Measurements from ENCODE around the gene PWWP2B. TPM values are rescaled to one million over a fixed set of nuclear protein-coding genes. Genes with fewer than 3 reads are reported as not detected.

Gene PWWP2B
- total and polyA plus RNA-seq, 10 donors, result 22.5 to 50.0 (median 28.0) TPM

GRCh38 chr10:132454296-132455198 lies 57.5 kb downstream of the PWWP2B start:
- Histone ChIP-seq H3K27ac (no peak overlapping the region), H3K4me3 (no peak overlapping the region), H3K27me3 (replicated peaks in 1 of 7) (peaks cover 0 to 10% (median 0%) of the 10 kb centered on the region in 7 donors), H3K4me1 (peaks cover 16 to 55% (median 36%) of the 10 kb centered on the region in 6 donors), H3K36me3 (no peaks in the 10 kb centered on the region), H3K9me3 (no peaks in the 10 kb centered on the region)
- TF ChIP-seq POLR2AphosphoS5 (IDR thresholded peaks at IDR 0.05) (no peak), CTCF (IDR thresholded peaks at IDR 0.05 in 8 of 11, conservative IDR thresholded peaks at IDR 0.05 in 3 of 11) (no peak), POLR2A (IDR thresholded peaks at IDR 0.05) (no peak)
- 86 to 93% (median 89%) methylated on average over 30 of the region's 30 CpGs for WGBS, 5 donors
- intact Hi-C loops (cut with DNase I; ENCODE audit: low total_unique reads), result loop anchor here (5.0 to 10.0 kb wide), 3 partner anchors 62 to 232 kb away; partner anchors contain the start of gene INPP5A
- DNase-seq, result peak; percentile 80

GRCh38 chr10:132455441-132455971 lies 58.5 kb downstream of the PWWP2B start:
- H3K9me3 ChIP-seq, result no peaks in the 10 kb centered on the region
- intact Hi-C loops (cut with DNase I; ENCODE audit: low total_unique reads), result loop anchor here (10.0 kb wide), 1 partner anchor 79 kb away; the partner anchor contains the start of gene INPP5A
- 87 to 94% (median 88%) methylated on average over 18 to 19 of the region's 19 CpGs for WGBS, 5 donors
- H3K27ac ChIP-seq, result no peak overlapping the region
- DNase-seq, result no peak
- peaks cover 16 to 50% (median 35%) of the 10 kb centered on the region in 6 donors for H3K4me1 ChIP-seq
- H3K36me3 ChIP-seq, result no peaks in the 10 kb centered on the region
- H3K4me3 ChIP-seq, result no peak overlapping the region
- TF ChIP-seq POLR2AphosphoS5 (IDR thresholded peaks at IDR 0.05) (no peak), CTCF (IDR thresholded peaks at IDR 0.05 in 8 of 11, conservative IDR thresholded peaks at IDR 0.05 in 3 of 11) (no peak), POLR2A (IDR thresholded peaks at IDR 0.05) (no peak)
- peaks cover 0 to 10% (median 0%) of the 10 kb centered on the region in 7 donors for H3K27me3 ChIP-seq (replicated peaks in 1 of 7)

GRCh38 chr10:132455986-132456847 lies 59.2 kb downstream of the PWWP2B start:
- Histone ChIP-seq H3K36me3 (no peaks in the 10 kb centered on the region), H3K4me3 (no peak overlapping the region), H3K9me3 (no peaks in the 10 kb centered on the region), H3K27me3 (replicated peaks in 1 of 7) (peaks cover 0 to 10% (median 0%) of the 10 kb centered on the region in 7 donors), H3K4me1 (peaks cover 16 to 43% (median 32%) of the 10 kb centered on the region in 6 donors), H3K27ac (no peak overlapping the region)
- TF ChIP-seq POLR2AphosphoS5 (IDR thresholded peaks at IDR 0.05) (no peak), POLR2A (IDR thresholded peaks at IDR 0.05) (no peak), CTCF (IDR thresholded peaks at IDR 0.05 in 8 of 11, conservative IDR thresholded peaks at IDR 0.05 in 3 of 11) (no peak)
- intact Hi-C loops (cut with DNase I; ENCODE audit: low total_unique reads), result loop anchor here (10.0 kb wide), 1 partner anchor 79 kb away; the partner anchor contains the start of gene INPP5A
- WGBS, 5 donors, result 83 to 95% (median 92%) methylated on average over 5 to 17 of the region's 17 CpGs
- DNase-seq, result peak; percentile 71
